GM12878 (cell line): ENCODE results near the gene GYG1. TPM values are rescaled to one million over a fixed set of nuclear protein-coding genes. Genes with fewer than 3 reads are reported as not detected.

Experiments
- ATAC-seq: fragments of 200-7000 bp; cut with Tn5 transposase; 3 replicates; pipeline ENCODE4 v1.9.1; 2020; ENCODE audit warnings: mild to moderate bottlenecking, moderate library complexity
- BruUV-seq: library from RNA; stranded (reverse); fragments of 400-500 nt; replicated peaks from 2 replicates; lab custom pipeline; 2021; lab: Mats Ljungman, UMichigan
- CTCF ChIA-PET: fragments of 300-600 bp; sonication (Branson Sonifier 250); formaldehyde crosslinking; extraction: SDS; loops from one replicate; lab custom pipeline; 2021; ENCODE audit warnings: inconsistent platforms; lab: Yijun Ruan, JAX
- POLR2A ChIA-PET: fragments of 350-600 bp; formaldehyde crosslinking; extraction: SDS; loops from one replicate; lab custom pipeline; 2021; ENCODE audit warnings: inconsistent platforms; lab: Charles Lee
- RAD21 ChIA-PET: fragments of 300-600 bp; sonication (Branson Sonifier 250); formaldehyde crosslinking; loops from one replicate; lab custom pipeline; 2023; ENCODE audit warnings: antibody characterized with exemption; ENCODE audit not compliant: unreplicated experiment; lab: Charles Lee
- SMC1A ChIA-PET: fragments of 300-600 bp; sonication (Branson Sonifier 250); formaldehyde crosslinking; loops from one replicate; lab custom pipeline; 2023; ENCODE audit not compliant: unreplicated experiment, uncharacterized antibody; lab: Charles Lee
- DNase-seq: peaks from one replicate; pipeline ENCODE4 v3.0.0-alpha.2; 2011; ENCODE audit warnings: low read depth, low spot score
- FAIRE-seq: peaks from 3 replicates; lab custom pipeline; 2011; peaks lifted over from hg19 to GRCh38; lab: Jason Lieb, UNC
- H2AFZ ChIP-seq: 2 replicates; pipeline ENCODE4 v1.6.0; 2011; ENCODE audit warnings: low read depth, low read length, control low read depth; ENCODE audit not compliant: control insufficient read depth
- H3K27ac ChIP-seq: 2 replicates; pipeline ENCODE4 v1.5.1; 2011; ENCODE audit warnings: control low read depth; ENCODE audit not compliant: control insufficient read depth, insufficient read depth
- H3K27me3 ChIP-seq, 2 experiments: replicated peaks in 1 of 2; 2 replicates each; pipeline versions ENCODE4 v1.6.0 to v1.6.1; 2011; ENCODE audit warnings: low read length in 1 of 2; ENCODE audit not compliant: control insufficient read depth in 2 of 2, insufficient read depth in 2 of 2
- H3K36me3 ChIP-seq, 2 experiments: 2 replicates each; pipeline ENCODE4 v1.5.1; 2011; ENCODE audit warnings: low read length in 1 of 2; ENCODE audit not compliant: control insufficient read depth in 2 of 2, insufficient read depth in 2 of 2
- H3K4me1 ChIP-seq: 2 replicates; pipeline ENCODE4 v1.6.1; 2011; ENCODE audit warnings: mild to moderate bottlenecking, low read length, moderate library complexity, mixed read lengths; ENCODE audit not compliant: control insufficient read depth, insufficient read depth
- H3K4me2 ChIP-seq: 2 replicates; pipeline ENCODE4 v1.6.0; 2011; ENCODE audit warnings: control low read depth; ENCODE audit not compliant: control insufficient read depth, insufficient read depth
- H3K4me3 ChIP-seq: fragments of 200-600 bp; sonication (generic); 2 replicates; pipeline ENCODE4 v1.5.1; 2016
- H3K79me2 ChIP-seq: 2 replicates; pipeline ENCODE4 v1.6.0; 2011; ENCODE audit warnings: low read length; ENCODE audit not compliant: control insufficient read depth, insufficient read depth
- H3K9ac ChIP-seq: 2 replicates; pipeline ENCODE4 v1.8.0; 2011; ENCODE audit warnings: low read length, control low read depth, mixed read lengths; ENCODE audit not compliant: control insufficient read depth, insufficient read depth
- H3K9me3 ChIP-seq: replicated peaks from 3 replicates; pipeline ENCODE4 v1.5.1; 2011; ENCODE audit warnings: mild to moderate bottlenecking, low read length; ENCODE audit not compliant: control insufficient read depth, insufficient read depth
- H4K20me1 ChIP-seq: 2 replicates; pipeline ENCODE4 v1.6.0; 2011; ENCODE audit not compliant: control insufficient read depth, insufficient read depth
- BMI1 ChIP-seq: fragments of 450-650 bp; IDR thresholded peaks from 2 replicates; pipeline ENCODE4 v1.6.1; 2016; ENCODE audit warnings: mild to moderate bottlenecking, moderate library complexity, borderline replicate concordance
- CBX3 ChIP-seq: fragments of 200-600 bp; sonication (generic); IDR thresholded peaks from 2 replicates; pipeline ENCODE4 v1.6.1; 2016; ENCODE audit warnings: low read depth, borderline replicate concordance
- CBX5 ChIP-seq: sonication (generic); IDR thresholded peaks from 2 replicates; pipeline ENCODE4 v1.6.1; 2016; ENCODE audit warnings: low read depth, moderate library complexity, mild to moderate bottlenecking, inconsistent platforms
- CHD1 ChIP-seq: IDR thresholded peaks from 2 replicates; pipeline ENCODE4 v1.6.1; 2012; ENCODE audit warnings: low read depth, low read length, improper control_type of control experiment
- EGR1 ChIP-seq, 2 experiments: IDR thresholded peaks; 1 replicate in 1 of 2; 2 replicates in 1 of 2; pipeline ENCODE4 v1.6.1; 2011 to 2012; ENCODE audit warnings: low read depth in 2 of 2, low read length in 2 of 2, borderline replicate concordance in 1 of 2, mild to moderate bottlenecking in 1 of 2, moderate library complexity in 1 of 2
- FOXK2 ChIP-seq: fragments of 450-650 bp; IDR thresholded peaks from 2 replicates; pipeline ENCODE4 v1.6.1; 2017; ENCODE audit warnings: mild to moderate bottlenecking, moderate library complexity
- FOXM1 ChIP-seq: IDR thresholded peaks from 2 replicates; pipeline ENCODE4 v1.6.1; 2012; ENCODE audit warnings: low read depth, mild to moderate bottlenecking, inconsistent platforms, low read length, moderate library complexity
- HSF1 ChIP-seq: fragments of 150-350 bp; IDR thresholded peaks from 2 replicates; pipeline ENCODE4 v1.6.1; 2014; ENCODE audit warnings: mild to moderate bottlenecking, low read depth, low read length
- MTA2 ChIP-seq: fragments of 450-650 bp; IDR thresholded peaks from 2 replicates; pipeline ENCODE4 v1.6.1; 2016; ENCODE audit warnings: low read depth, mild to moderate bottlenecking, moderate library complexity
- POLR2AphosphoS2 ChIP-seq: IDR thresholded peaks from 2 replicates; pipeline ENCODE4 v1.6.1; 2011; ENCODE audit warnings: low read depth, mild to moderate bottlenecking, low read length, improper control_type of control experiment, moderate library complexity
- PRDM15 ChIP-seq: fragments of 450-650 bp; formaldehyde crosslinking; IDR thresholded peaks from 2 replicates; pipeline ENCODE4 v1.4.0; 2020; ENCODE audit warnings: mild to moderate bottlenecking, moderate library complexity
- RAD51 ChIP-seq: fragments of 450-650 bp; IDR thresholded peaks from 2 replicates; pipeline ENCODE4 v1.6.1; 2016; ENCODE audit warnings: moderate library complexity, mild to moderate bottlenecking, inconsistent platforms
- RFX5 ChIP-seq: IDR thresholded peaks from 2 replicates; pipeline ENCODE4 v1.6.1; 2011; ENCODE audit warnings: low read depth, low read length, improper control_type of control experiment
- RUNX3 ChIP-seq: IDR thresholded peaks from 2 replicates; pipeline ENCODE4 v1.6.1; 2012; ENCODE audit warnings: low read length, inconsistent platforms
- SMAD1 ChIP-seq: fragments of 450-650 bp; IDR thresholded peaks from 2 replicates; pipeline ENCODE4 v1.6.1; 2018; ENCODE audit warnings: mild to moderate bottlenecking, low read depth; ENCODE audit not compliant: partially characterized antibody
- SP1 ChIP-seq: IDR thresholded peaks from one replicate; pipeline ENCODE4 v1.6.1; 2011; ENCODE audit warnings: low read depth, low read length
- TARDBP ChIP-seq: IDR thresholded peaks from 2 replicates; pipeline ENCODE4 v1.6.1; 2016; ENCODE audit warnings: borderline replicate concordance
- TCF7 ChIP-seq: IDR thresholded peaks from 2 replicates; pipeline ENCODE4 v1.6.1; 2014; ENCODE audit warnings: antibody characterized with exemption, borderline replicate concordance
- WGBS: methylation state at CpG from one replicate; pipeline ENCODE4 v1.1.6; 2016; ENCODE audit warnings: low lambda C conversion rate; ENCODE audit not compliant: insufficient replicate concordance, insufficient coverage; ENCODE audit errors: missing lambda C conversion rate; 5-methylcytosine and 5-hydroxymethylcytosine counted together
- in situ Hi-C: fragments of 300-500 bp; cut with MboI; formaldehyde crosslinking; loops from 9 replicates; pipeline ENCODE4 v1.14.3; 2018; ENCODE audit warnings: mixed read lengths
- intact Hi-C: fragments of 100-400 bp; cut with micrococcal nuclease; formaldehyde crosslinking; loops from one replicate; pipeline ENCODE4 v1.14.2; 2022; ENCODE audit not compliant: unreplicated experiment
- polyA plus RNA-seq, 11 experiments: library from polyadenylated mRNA; depleted of rRNA in 4 of 11; unstranded in 6 of 11; stranded (reverse) in 5 of 11; fragments of >200 nt; fragmentation: Nextera tagmentation in 4 of 11; fragmentation: Illumina TruSeq in 1 of 11; extraction: Ambion mirVana in 4 of 11; extraction: Trizol in 1 of 11; gene quantifications; 1 replicate in 1 of 11; 2 replicates in 10 of 11; pipeline versions ENCODE4 v1.2.1 to v1.2.3, GENCODE V29; 2011 to 2016; ENCODE audit warnings: inconsistent platforms in 2 of 11, missing spikeins in 2 of 11, low read depth in 1 of 11
- total RNA-seq, 4 experiments: library from RNA; depleted of rRNA in 3 of 4; stranded (reverse); fragments of >200 nt in 3 of 4; fragmentation: Illumina TruSeq in 1 of 4; extraction: Trizol in 1 of 4; gene quantifications; 2 replicates each; pipeline versions ENCODE4 v1.2.1 to v1.2.3, GENCODE V29; 2013 to 2021
- TF ChIP-seq, protein P1 (sequence below): IDR thresholded peaks from 2 replicates; pipeline ENCODE4 v1.6.1; 2012; ENCODE audit warnings: low read depth, low read length, improper control_type of control experiment

The GYG1 gene
- total and polyA plus RNA-seq, 10 of the 15 experiments (the other 5 are each of a cell fraction or from before 2014, with no cell fraction given), result 11.8 to 38.9 (median 22.9) TPM

GRCh38 chr3:148992635-148993255 lies 1.4 kb downstream of the GYG1 start (continued):
- TF ChIP-seq PRDM15 (CRISPR knock-in tag) (no peak), RAD51 (no peak), RFX5 (no peak), CBX3 (no peak), CHD1 (no peak), SMAD1 (no peak)

- no peak overlapping the region for H3K4me3 ChIP-seq
- ChIA-PET CTCF (interaction anchor here (1.0 to 1.7 kb wide), 2 partner anchors 8 to 43 kb away, joined by 5 to 9 read pairs; no protein-coding TSS in a partner anchor), POLR2A (no interaction called here), RAD21 (no interaction called here), SMC1A (no interaction called here)
- H3K36me3 ChIP-seq, result peaks cover 0 to 5% of the 10 kb centered on the region in 2 experiments; a peak in 1 of 4 replicates
- in situ Hi-C loops (no loop called here), intact Hi-C loops (no loop called here)
- 100% methylated on average over 1 of the region's 1 CpG for WGBS
- DNase-seq (no peak), FAIRE-seq (no peak), ATAC-seq (no peak)
- peaks cover 18% of the 10 kb centered on the region for H3K4me1 ChIP-seq
- BruUV-seq, result no TSS peak
- no peaks in the 10 kb centered on the region for H4K20me1 ChIP-seq
- H3K9me3 ChIP-seq, result no peaks in the 10 kb centered on the region
- H3K27ac ChIP-seq, result no peak overlapping the region
- no peaks in the 10 kb centered on the region for H3K27me3 ChIP-seq
- no peak overlapping the region for H3K4me2 ChIP-seq
- H3K79me2 ChIP-seq, result peaks cover 5% of the 10 kb centered on the region
- no peak overlapping the region for H2AFZ ChIP-seq
- no peak overlapping the region for H3K9ac ChIP-seq
- TF ChIP-seq HSF1 (no peak), SP1 (no peak), MTA2 (no peak), CHD1 (no peak), RUNX3 (no peak), SMAD1 (no peak), FOXK2 (no peak), FOXM1 (no peak), CBX5 (no peak), EGR1 (IDR thresholded peaks at IDR 0.05; ENCODE audit: borderline replicate concordance in 1 of 2, low read depth in 2 of 2, low read length in 2 of 2) (no peak), BMI1 (no peak), POLR2AphosphoS2 (no peak), TCF7 (no peak), TARDBP (no peak)
- TF ChIP-seq, protein P1, sequence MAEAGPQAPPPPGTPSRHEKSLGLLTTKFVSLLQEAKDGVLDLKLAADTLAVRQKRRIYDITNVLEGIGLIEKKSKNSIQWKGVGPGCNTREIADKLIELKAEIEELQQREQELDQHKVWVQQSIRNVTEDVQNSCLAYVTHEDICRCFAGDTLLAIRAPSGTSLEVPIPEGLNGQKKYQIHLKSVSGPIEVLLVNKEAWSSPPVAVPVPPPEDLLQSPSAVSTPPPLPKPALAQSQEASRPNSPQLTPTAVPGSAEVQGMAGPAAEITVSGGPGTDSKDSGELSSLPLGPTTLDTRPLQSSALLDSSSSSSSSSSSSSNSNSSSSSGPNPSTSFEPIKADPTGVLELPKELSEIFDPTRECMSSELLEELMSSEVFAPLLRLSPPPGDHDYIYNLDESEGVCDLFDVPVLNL, result no peak
These were observed 6.3 kb downstream of the GYG1 start for GRCh38 chr3:148997623-148998022.
